B cell (primary cell): Measurements from ENCODE around the gene CPM. TPM values are rescaled to one million over a fixed set of nuclear protein-coding genes. Genes with fewer than 3 reads are reported as not detected.

ENCODE experiments used
- ATAC-seq: fragments of 200-7000 bp; cut with Tn5 transposase; one replicate; pipeline ENCODE4 v1.10.0; 2021; ENCODE audit warnings: low read depth, mild to moderate bottlenecking, moderate number of reproducible peaks, moderate library complexity
- CTCF ChIA-PET: fragments of 350-600 bp; sonication (Branson Sonifier 250); formaldehyde crosslinking; loops from one replicate; lab custom pipeline; 2021; ENCODE audit warnings: antibody characterized with exemption, inconsistent platforms; lab: Charles Lee
- POLR2A ChIA-PET: fragments of 350-600 bp; sonication (Branson Sonifier 250); formaldehyde crosslinking; loops from one replicate; lab custom pipeline; 2021; ENCODE audit warnings: antibody characterized with exemption; lab: Charles Lee
- DNase-seq: peaks from one replicate; pipeline ENCODE4 v3.0.0; 2013
- H2AFZ ChIP-seq: 2 replicates; pipeline ENCODE4 v1.6.1; 2012; ENCODE audit warnings: mild to moderate bottlenecking, low read depth, low read length; ENCODE audit not compliant: insufficient read depth, poor library complexity, severe bottlenecking
- H3K27ac ChIP-seq, 2 donors: 1 replicate in 1 of 2; 2 replicates in 1 of 2; pipeline ENCODE4 v1.5.1; 2012 to 2013; ENCODE audit warnings: low read length in 2 of 2, mild to moderate bottlenecking in 2 of 2, moderate library complexity in 1 of 2
- H3K27me3 ChIP-seq, 4 experiments: fragments of 200-600 bp in 1 of 4; sonication (generic) in 1 of 4; replicated peaks in 1 of 4; 1 replicate in 2 of 4; 2 replicates in 2 of 4; pipeline versions ENCODE4 v1.6.1 to v1.7.0; 2013 to 2016; ENCODE audit warnings: low read length in 3 of 4, mild to moderate bottlenecking in 2 of 4, mixed read lengths in 1 of 4, moderate library complexity in 1 of 4; ENCODE audit not compliant: insufficient read depth in 4 of 4, control insufficient read depth in 3 of 4; ENCODE audit errors: control extremely low read depth in 1 of 4
- H3K36me3 ChIP-seq, 2 experiments: replicated peaks in 1 of 2; 1 replicate in 1 of 2; 2 replicates in 1 of 2; pipeline versions ENCODE4 v1.6.1 to v1.7.1; 2013; ENCODE audit warnings: low read length in 1 of 2; ENCODE audit not compliant: insufficient read depth in 2 of 2, control insufficient read depth in 1 of 2; ENCODE audit errors: control extremely low read depth in 1 of 2, extremely low read depth in 1 of 2
- H3K4me1 ChIP-seq, 2 donors: fragments of 200-600 bp in 1 of 2; sonication (generic) in 1 of 2; 1 replicate in 1 of 2; 2 replicates in 1 of 2; pipeline versions ENCODE4 v1.5.1 to v1.6.1; 2013 to 2017; ENCODE audit warnings: low read length in 2 of 2; ENCODE audit not compliant: control insufficient read depth in 2 of 2, insufficient read depth in 2 of 2
- H3K4me2 ChIP-seq: replicated peaks from 2 replicates; pipeline ENCODE3; 2012; ENCODE audit warnings: mild to moderate bottlenecking, low read depth, low read length; ENCODE audit not compliant: poor library complexity, severe bottlenecking
- H3K4me3 ChIP-seq, 5 experiments: fragments of 200-600 bp in 1 of 5; sonication (generic) in 1 of 5; 1 replicate in 3 of 5; 2 replicates in 2 of 5; pipeline versions ENCODE4 v1.5.1 to v1.7.0; 2011 to 2016; ENCODE audit warnings: low read length in 4 of 5, mild to moderate bottlenecking in 4 of 5, low read depth in 2 of 5, control low read depth in 1 of 5, moderate library complexity in 1 of 5; ENCODE audit not compliant: insufficient read depth in 1 of 5; ENCODE audit errors: control extremely low read depth in 1 of 5, extremely low read depth in 1 of 5
- H3K79me2 ChIP-seq: fragments of 200-600 bp; sonication (generic); one replicate; pipeline ENCODE4 v1.6.0; 2016; ENCODE audit warnings: low read length; ENCODE audit not compliant: control insufficient read depth, insufficient read depth
- H3K9ac ChIP-seq: fragments of 200-600 bp; sonication (generic); 2 replicates; pipeline ENCODE4 v1.6.1; 2017; ENCODE audit warnings: mild to moderate bottlenecking, low read length, moderate library complexity
- H3K9me3 ChIP-seq, 3 donors: one replicate each; pipeline versions ENCODE4 v1.6.1 to v1.7.1; 2013; ENCODE audit warnings: low read length in 2 of 3; ENCODE audit not compliant: control insufficient read depth in 2 of 3, insufficient read depth in 1 of 3; ENCODE audit errors: control extremely low read depth in 1 of 3
- H4K20me1 ChIP-seq: 2 replicates; pipeline ENCODE4 v1.6.0; 2012; ENCODE audit warnings: mild to moderate bottlenecking, low read length; ENCODE audit not compliant: insufficient read depth, control insufficient read depth, poor library complexity, severe bottlenecking
- H3K27ac Mint-ChIP-seq: one replicate; pipeline ENCODE4 v1.8.0; 2021; ENCODE audit warnings: mixed read lengths
- H3K27me3 Mint-ChIP-seq: one replicate; pipeline ENCODE4 v1.8.0; 2021; ENCODE audit warnings: mixed read lengths
- H3K4me1 Mint-ChIP-seq: one replicate; pipeline ENCODE4 v1.8.0; 2021; ENCODE audit warnings: mixed read lengths
- H3K4me3 Mint-ChIP-seq: one replicate; pipeline ENCODE4 v1.8.0; 2021; ENCODE audit warnings: mixed read lengths
- H3K9me3 Mint-ChIP-seq: one replicate; pipeline ENCODE4 v1.8.0; 2022; ENCODE audit warnings: mixed read lengths; ENCODE audit not compliant: insufficient read depth
- EZH2 ChIP-seq: IDR thresholded peaks from 2 replicates; pipeline ENCODE4 v1.6.1; 2012; ENCODE audit warnings: borderline replicate concordance, low read depth, mild to moderate bottlenecking, moderate library complexity, low read length; ENCODE audit not compliant: insufficient read depth, poor library complexity, severe bottlenecking
- WGBS: methylation state at CpG from one replicate; pipeline ENCODE4 v1.1.5; 2013; ENCODE audit warnings: missing lambda C conversion rate; ENCODE audit not compliant: insufficient coverage; 5-methylcytosine and 5-hydroxymethylcytosine counted together
- intact Hi-C: fragments of 100-400 bp; cut with micrococcal nuclease; formaldehyde crosslinking; loops from one replicate; pipeline ENCODE4 v1.10.0; 2022
- polyA plus RNA-seq: library from polyadenylated mRNA; depleted of rRNA; stranded (reverse); fragments of >200 nt; gene quantifications from 2 replicates; pipeline ENCODE4 v1.2.3, GENCODE V29; 2012
- total RNA-seq, 2 donors: library from RNA; stranded (reverse); fragments of 120-200 nt in 1 of 2; gene quantifications; 1 replicate in 1 of 2; 2 replicates in 1 of 2; pipeline versions ENCODE4 v1.2.3 to v1.2.4, GENCODE V29; 2013 to 2022
- TF ChIP-seq, protein P1 (sequence below): fragments of 200-600 bp; IDR thresholded peaks from one replicate; pipeline ENCODE4 v1.8.0; 2022; ENCODE audit warnings: antibody characterized with exemption, mild to moderate bottlenecking

The CPM gene
- total and polyA plus RNA-seq, 2 donors (not counting 1 experiment from before 2014, with no cell fraction given) = 1.2 to 5.0 TPM

DNA sequence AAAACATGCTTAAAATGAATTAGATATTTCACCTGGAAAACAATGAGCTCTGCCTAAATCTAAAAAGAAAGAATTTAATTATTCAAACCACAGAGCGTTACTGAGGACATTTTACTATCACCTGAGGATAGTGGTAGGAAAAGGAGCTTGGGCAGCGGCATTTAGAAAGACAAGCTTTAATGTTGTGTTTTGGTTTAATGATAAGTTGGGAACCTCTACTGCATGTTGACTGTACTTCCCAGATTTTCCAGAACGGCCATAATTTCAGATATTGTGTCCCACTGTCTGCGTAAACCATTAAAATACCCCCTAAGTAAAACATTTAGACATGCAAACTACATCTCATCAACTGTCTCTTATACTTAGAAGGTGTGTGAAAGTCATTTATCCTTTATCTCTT lies 55.4 kb downstream of the CPM start:
- H3K79me2 ChIP-seq = no peaks in the 10 kb centered on the region
- no peaks in the 10 kb centered on the region for H4K20me1 ChIP-seq
- no peaks in the 10 kb centered on the region for H3K27me3 Mint-ChIP-seq
- H3K27ac Mint-ChIP-seq = no peak overlapping the region
- intact Hi-C loops = no loop called here
- H3K4me1 Mint-ChIP-seq = peaks cover 4% of the 10 kb centered on the region
- no CpG with 5 or more reads among the region's 4 CpGs for WGBS
- H3K36me3 ChIP-seq = no peaks in the 10 kb centered on the region
- H3K4me3 ChIP-seq = no peak overlapping the region
- DNase-seq (no peak), ATAC-seq (no peak)
- TF ChIP-seq EZH2 = no peak
- TF ChIP-seq, protein P1, sequence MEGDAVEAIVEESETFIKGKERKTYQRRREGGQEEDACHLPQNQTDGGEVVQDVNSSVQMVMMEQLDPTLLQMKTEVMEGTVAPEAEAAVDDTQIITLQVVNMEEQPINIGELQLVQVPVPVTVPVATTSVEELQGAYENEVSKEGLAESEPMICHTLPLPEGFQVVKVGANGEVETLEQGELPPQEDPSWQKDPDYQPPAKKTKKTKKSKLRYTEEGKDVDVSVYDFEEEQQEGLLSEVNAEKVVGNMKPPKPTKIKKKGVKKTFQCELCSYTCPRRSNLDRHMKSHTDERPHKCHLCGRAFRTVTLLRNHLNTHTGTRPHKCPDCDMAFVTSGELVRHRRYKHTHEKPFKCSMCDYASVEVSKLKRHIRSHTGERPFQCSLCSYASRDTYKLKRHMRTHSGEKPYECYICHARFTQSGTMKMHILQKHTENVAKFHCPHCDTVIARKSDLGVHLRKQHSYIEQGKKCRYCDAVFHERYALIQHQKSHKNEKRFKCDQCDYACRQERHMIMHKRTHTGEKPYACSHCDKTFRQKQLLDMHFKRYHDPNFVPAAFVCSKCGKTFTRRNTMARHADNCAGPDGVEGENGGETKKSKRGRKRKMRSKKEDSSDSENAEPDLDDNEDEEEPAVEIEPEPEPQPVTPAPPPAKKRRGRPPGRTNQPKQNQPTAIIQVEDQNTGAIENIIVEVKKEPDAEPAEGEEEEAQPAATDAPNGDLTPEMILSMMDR = no peak
- no peaks in the 10 kb centered on the region for H3K9me3 Mint-ChIP-seq
- H3K9ac ChIP-seq = no peak overlapping the region
- H3K27me3 ChIP-seq = no peaks in the 10 kb centered on the region
- H3K9me3 ChIP-seq = peaks cover 0 to 4% (median 0%) of the 10 kb centered on the region in 3 donors
- ChIA-PET POLR2A (no interaction called here), CTCF (interaction anchor here (1.0 to 1.3 kb wide), 2 partner anchors 48 to 192 kb away, joined by 3 to 4 read pairs; no protein-coding TSS in a partner anchor)
- H3K4me2 ChIP-seq = no peak overlapping the region
- no peak overlapping the region for H2AFZ ChIP-seq
- H3K4me1 ChIP-seq = no peaks in the 10 kb centered on the region
- no peak overlapping the region for H3K27ac ChIP-seq
- H3K4me3 Mint-ChIP-seq = no peak overlapping the region

- CTCF ChIA-PET = interaction anchor here (1.0 to 1.3 kb wide), 2 partner anchors 47 to 194 kb away, joined by 3 to 4 read pairs; no protein-coding TSS in a partner anchor
- 17% methylated on average over 4 of the region's 4 CpGs for WGBS
Measured at GRCh38 chr12:68876461-68876860, 56.5 kb downstream of the CPM start.

More at GRCh38 chr12:68876461-68876860, 56.5 kb downstream of the CPM start:
- intact Hi-C loops = no loop called here
- DNase-seq (no peak), ATAC-seq (no peak)
- H2AFZ ChIP-seq = peak overlapping the region; percentile 22
- no peak overlapping the region for H3K4me2 ChIP-seq
- no peak overlapping the region for H3K27ac ChIP-seq
- H3K27ac Mint-ChIP-seq = no peak overlapping the region
- no peaks in the 10 kb centered on the region for H3K36me3 ChIP-seq
- peaks cover 9% of the 10 kb centered on the region for H3K4me1 Mint-ChIP-seq
- H3K9me3 ChIP-seq = peaks cover 0 to 4% (median 0%) of the 10 kb centered on the region in 3 donors
- no peak overlapping the region for H3K4me3 ChIP-seq
- H3K27me3 ChIP-seq = no peaks in the 10 kb centered on the region
- no peaks in the 10 kb centered on the region for H3K9me3 Mint-ChIP-seq
- no peaks in the 10 kb centered on the region for H3K79me2 ChIP-seq
- H3K4me3 Mint-ChIP-seq = no peak overlapping the region
- no peaks in the 10 kb centered on the region for H4K20me1 ChIP-seq
- H3K27me3 Mint-ChIP-seq = no peaks in the 10 kb centered on the region
- POLR2A ChIA-PET = no interaction called here
- no peak overlapping the region for H3K9ac ChIP-seq
- H3K4me1 ChIP-seq = no peaks in the 10 kb centered on the region
- TF ChIP-seq, protein P1 = no peak
- TF ChIP-seq EZH2 = no peak
